SK-N-MC (cell line): ENCODE measurements around the gene PPP4R4.

Source experiments
- EZH2 ChIP-seq: fragments of 200-600 bp; sonication (generic); IDR thresholded peaks from one replicate; pipeline ENCODE4 v1.6.1; 2017; ENCODE audit warnings: antibody characterized with exemption
- FOXP2 ChIP-seq: optimal IDR thresholded peaks from 2 replicates; pipeline ENCODE3; 2011; ENCODE audit warnings: mild to moderate bottlenecking, moderate library complexity; ENCODE audit not compliant: insufficient read depth; ENCODE audit errors: extremely low read length, control extremely low read depth
- POLR2AphosphoS5 ChIP-seq: IDR thresholded peaks from 2 replicates; pipeline ENCODE4 v1.6.1; 2012; ENCODE audit warnings: mild to moderate bottlenecking, low read depth, low read length, borderline replicate concordance

DNA sequence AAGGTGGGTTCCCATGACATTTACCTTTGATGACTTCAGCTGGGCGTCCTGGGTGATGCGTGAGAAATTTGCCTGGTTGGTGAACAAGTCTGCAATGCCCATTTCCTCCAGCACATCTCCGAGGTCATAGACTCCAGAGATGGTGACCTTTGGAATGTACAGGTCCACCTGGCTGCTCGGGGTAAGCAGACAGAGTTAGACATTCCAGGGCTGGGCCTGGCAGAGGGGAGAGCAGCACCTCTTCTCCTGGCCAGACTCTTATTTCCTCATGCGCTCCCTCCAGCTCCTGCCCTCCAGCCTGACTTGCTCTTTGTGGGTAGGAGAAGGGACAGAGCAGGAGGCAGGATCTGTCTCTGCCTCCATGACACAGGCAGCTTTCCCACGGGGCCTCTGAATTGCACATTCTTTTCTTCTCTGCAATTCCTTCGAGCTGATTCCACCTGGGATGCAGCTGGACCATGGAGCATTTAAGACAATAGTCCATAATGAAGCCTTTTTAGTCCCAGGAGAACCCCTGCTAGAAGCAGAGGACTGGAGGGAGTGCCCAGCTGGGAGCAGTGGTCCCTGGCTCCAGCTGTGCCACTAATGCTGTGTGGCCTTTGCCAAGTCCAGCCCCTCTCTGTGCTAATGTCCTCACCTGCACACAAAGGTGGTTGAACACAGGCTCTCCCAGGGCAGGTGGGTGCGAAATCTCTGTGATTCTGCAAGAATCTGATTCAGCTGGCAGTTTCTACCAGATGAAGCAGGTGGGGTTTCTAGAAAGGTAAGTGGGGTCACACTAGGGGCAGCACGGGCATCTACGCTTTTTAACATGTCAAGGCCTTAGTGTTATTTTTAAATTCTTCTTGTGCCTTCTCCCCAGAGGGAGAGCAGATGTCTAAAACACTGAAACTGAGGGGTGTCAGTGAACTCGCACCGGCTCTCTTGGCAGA lies 132.2 kb downstream of the PPP4R4 start:
- no peak for TF ChIP-seq POLR2AphosphoS5
- TF ChIP-seq EZH2, result no peak
- no peak for TF ChIP-seq FOXP2
